ENCODE measurements around the gene MALAT1. TPM values are rescaled to one million over a fixed set of nuclear protein-coding genes. Genes with fewer than 3 reads are reported as not detected.

The MALAT1 gene
- total RNA-seq, 1 experiment from 2014 or later: 6,000 TPM

GRCh38 chr11:65498042-65498726, 661 bp upstream of the MALAT1 start:
- no peak for DNase-seq (ENCODE audit: low read depth, low spot score)
- TF ChIP-seq TCF7L2 (IDR thresholded peaks at IDR 0.05; ENCODE audit: borderline replicate concordance, extremely low read depth, insufficient read depth, insufficient read length) (no peak), CBX3 (IDR thresholded peaks at IDR 0.05; ENCODE audit: low read depth) (no peak), POLR2A (IDR thresholded peaks at IDR 0.05; ENCODE audit: borderline replicate concordance, extremely low read depth, insufficient read depth, insufficient read length) (no peak), ZFX (IDR thresholded peaks at IDR 0.05) (peak; percentile 22; the same call in 1 of the 2 replicates), YY1 (IDR thresholded peaks at IDR 0.05; ENCODE audit: extremely low read depth, insufficient replicate concordance, low read depth, low read length) (peak; percentile 88), SP1 (IDR thresholded peaks at IDR 0.05; ENCODE audit: low read depth) (no peak), MAX (IDR thresholded peaks at IDR 0.05) (no peak), ATF3 (IDR thresholded peaks at IDR 0.05) (no peak), ZNF274 (IDR thresholded peaks at IDR 0.05; ENCODE audit: low read depth, low read length) (no peak), REST (IDR thresholded peaks at IDR 0.05; ENCODE audit: low read depth) (no peak), EZH2phosphoT487 (IDR thresholded peaks at IDR 0.05; ENCODE audit: borderline replicate concordance) (no peak)
- Histone ChIP-seq H3K4me3 (replicated peaks in 1 of 2; ENCODE audit: low read depth in 1 of 2, low read length in 2 of 2) (peak overlapping the region; percentile 57 to 79), H3K79me2 (ENCODE audit: insufficient read depth, low read length) (peaks cover 72% of the 10 kb centered on the region), H3K27ac (ENCODE audit: low read depth, low read length) (peak overlapping the region; percentile 98), H2AFZ (ENCODE audit: low read depth, low read length, poor library complexity, severe bottlenecking) (no peak overlapping the region), H3K9me3 (ENCODE audit: control insufficient read depth in 1 of 2, insufficient read depth in 1 of 2, low read depth in 1 of 2, low read length in 2 of 2) (no peaks in the 10 kb centered on the region), H3K4me1 (ENCODE audit: control insufficient read depth in 1 of 2, insufficient read depth in 2 of 2, low read length in 2 of 2) (peaks cover 49 to 86% of the 10 kb centered on the region in 2 experiments), H3K36me3 (ENCODE audit: control insufficient read depth in 1 of 2, insufficient read depth in 2 of 2, low read length in 2 of 2) (peaks cover 21 to 39% of the 10 kb centered on the region in 2 experiments), H3K9me2 (ENCODE audit: insufficient read depth) (no peaks in the 10 kb centered on the region), H4K20me1 (ENCODE audit: insufficient read depth) (peaks cover 42% of the 10 kb centered on the region), H3K9ac (ENCODE audit: low read length) (peak overlapping the region; percentile 93), H3K27me3 (ENCODE audit: insufficient read depth, low read length) (no peaks in the 10 kb centered on the region), H3K4me2 (ENCODE audit: low read length) (peak overlapping the region; percentile 85)
- ChIA-PET CTCF (interaction anchor here (1.2 to 2.3 kb wide), 3 partner anchors 27 to 82 kb away, joined by 5 to 11 read pairs (median 7); no protein-coding TSS in a partner anchor), POLR2A (interaction anchor here (0.6 to 26.7 kb wide), 30 partner anchors 9 to 720 kb away, joined by 3 to 1499 read pairs (median 4); partner anchors contain the start of genes DPF2, FAM89B, NEAT1 and PCNX3), RAD21 (ENCODE audit: low non-redundant PET in 1 of 2, low total read pairs in 2 of 2, uncharacterized antibody in 2 of 2, unreplicated experiment in 2 of 2) (interaction anchor here (0.9 to 5.1 kb wide), 4 partner anchors 19 to 78 kb away, joined by 3 to 27 read pairs (median 9); no protein-coding TSS in a partner anchor)
- intact Hi-C loops (cut with micrococcal nuclease): loop anchor here (2.0 kb wide), 1 partner anchor 79 kb away; no protein-coding TSS in a partner anchor
- BruUV-seq (replicated peaks): TSS peak; percentile 13
- ATAC-seq: peak; percentile 9; the same call in 1 of the 2 replicates

Measured in HCT116 (cell line).